ENCODE results near the gene ACE.

The ACE gene

DNA sequence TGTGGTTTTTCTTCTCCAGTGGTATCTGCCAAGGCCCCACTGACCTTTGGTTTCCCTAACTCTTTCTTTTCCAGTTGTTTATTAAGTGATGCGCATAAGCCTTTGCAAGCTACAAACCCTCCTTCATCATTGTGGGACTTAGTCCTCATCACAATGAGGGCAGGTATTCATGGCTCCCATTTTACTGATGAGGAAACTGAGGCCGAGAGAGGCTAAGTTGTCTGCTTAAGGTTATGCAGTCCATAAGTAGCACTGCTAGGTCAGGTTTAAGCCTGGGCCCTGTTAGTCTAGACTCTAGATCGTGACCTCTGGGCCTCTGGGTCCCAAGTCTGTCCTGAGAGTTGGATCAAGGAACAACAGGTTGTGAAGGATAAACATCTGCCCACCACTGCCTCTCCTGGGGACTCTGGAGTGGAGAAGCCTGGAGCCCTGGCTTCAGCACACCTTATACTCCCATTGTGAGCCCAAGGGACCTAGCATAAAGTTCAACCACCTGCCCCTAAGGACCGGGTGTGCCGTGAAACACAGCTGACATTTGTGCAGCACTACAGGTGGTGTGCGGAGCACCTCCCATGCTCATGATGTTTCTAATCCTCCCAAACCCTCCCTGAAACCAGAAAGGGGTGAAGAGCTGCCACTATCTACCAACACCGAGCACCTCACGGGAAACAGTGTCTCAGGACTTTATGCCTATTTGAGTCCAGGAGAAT, 41.1 kb downstream of the ACE start:
- no peak for DNase-seq

DNA sequence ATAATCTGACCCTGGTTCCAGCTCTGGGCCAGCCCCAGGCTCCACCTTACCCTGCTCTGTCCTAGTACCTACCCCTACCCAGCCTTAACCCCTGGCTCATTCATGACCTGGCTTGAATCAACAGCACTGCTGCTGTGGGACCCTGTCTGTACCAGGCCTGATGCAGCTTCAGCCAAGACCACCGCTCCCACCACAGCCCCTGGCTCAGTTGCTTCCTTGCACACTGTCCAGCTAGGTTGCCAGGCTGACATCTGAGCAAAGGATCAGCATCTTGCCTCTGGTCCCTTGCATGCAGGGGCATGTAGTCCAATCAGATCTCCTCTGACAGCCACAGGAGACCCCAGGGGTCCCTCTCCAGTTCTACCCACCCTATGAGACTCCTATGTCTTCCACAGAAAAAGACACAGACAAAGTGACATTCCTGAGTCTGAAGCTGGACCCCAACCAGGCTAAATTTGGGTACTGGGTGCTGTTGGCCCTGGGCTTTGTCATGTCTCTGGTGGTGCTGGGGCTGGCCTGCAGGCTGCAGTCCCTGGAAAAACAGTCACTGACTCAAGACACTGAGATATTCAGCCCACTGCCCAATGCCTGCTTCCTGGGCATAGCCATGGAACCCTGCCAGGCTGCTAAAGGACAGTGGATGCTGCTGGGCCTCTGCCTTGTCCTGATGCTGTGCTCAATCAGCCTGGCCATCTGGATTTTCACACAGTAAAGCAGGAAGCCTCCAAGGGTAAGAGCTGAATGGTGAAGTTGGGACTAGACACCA, 42.4 kb downstream of the ACE start:
- DNase-seq, result no peak

DNA sequence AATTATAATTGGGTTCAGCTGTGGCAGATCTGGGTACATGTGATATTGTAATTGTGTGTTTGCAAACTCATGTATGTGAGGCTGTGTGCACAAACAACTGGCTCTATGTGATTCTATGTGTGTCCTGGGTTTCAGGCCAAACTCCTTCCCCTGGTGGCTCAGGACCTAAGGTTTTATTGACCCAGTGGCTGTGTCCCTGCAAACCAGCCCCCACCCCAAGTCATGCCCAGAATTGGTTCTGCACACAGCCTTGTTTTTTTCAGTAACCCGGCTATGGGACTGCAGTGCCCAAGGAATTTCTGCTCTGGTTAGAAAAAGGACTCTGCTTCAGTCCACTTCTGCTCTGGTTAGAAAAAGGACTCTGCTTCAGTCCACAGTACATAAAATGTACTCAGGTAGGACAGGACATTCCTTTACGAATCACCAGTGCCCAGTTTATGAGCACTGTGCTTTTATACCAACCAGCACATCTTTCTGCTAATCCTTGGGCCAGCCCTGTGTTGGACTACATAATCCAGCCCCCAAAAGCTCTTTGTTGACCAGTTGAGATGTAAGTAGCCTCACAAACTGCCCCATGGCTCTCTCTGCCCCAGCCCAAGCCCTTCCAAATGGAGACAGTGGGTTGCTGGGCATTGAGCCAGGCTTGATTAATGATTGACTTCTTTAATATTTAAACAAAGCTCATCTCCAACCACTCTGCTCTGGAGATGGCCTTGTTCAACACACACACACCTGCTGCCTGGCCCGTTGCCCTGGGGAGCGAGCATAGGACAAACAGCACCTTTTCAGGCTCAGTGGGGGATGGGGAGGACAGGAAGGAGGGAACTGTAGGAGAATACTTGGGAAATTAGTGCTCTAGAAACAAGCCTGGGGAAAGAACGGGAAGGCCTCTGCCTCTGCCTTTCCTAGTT, 43.4 kb downstream of the ACE start:
- DNase-seq, result no peak

DNA sequence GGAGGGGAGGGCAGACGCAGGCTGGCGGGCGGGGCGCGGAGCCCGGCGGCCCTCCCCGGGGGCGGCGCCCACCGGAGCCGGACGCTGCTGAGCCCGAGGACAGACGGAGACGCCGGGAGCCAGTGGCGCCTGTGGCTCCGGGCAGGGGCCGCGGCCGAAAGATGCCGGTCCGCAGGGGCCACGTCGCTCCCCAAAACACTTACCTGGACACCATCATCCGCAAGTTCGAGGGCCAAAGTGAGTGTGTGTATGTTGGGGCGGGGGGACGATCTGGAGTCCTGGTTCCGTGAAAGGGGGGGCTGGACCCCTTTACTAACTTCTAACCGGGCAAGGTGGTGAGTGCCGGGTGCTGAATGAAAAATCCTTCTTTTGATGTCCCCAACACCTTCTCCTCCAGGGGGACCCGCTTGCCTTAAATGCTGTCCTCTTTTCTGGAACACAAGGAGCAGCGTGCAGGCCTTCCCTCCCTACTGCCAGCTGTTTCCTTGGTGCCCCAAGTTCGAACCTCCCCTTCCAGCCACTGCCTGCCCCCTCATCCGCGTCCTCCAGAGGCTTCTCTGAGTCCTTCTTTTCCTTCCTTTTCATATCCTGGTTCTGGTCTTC, 46.5 kb downstream of the ACE start, which contains the start of gene KCNH6:
TSS of gene KCNH6 (plus strand) at position 106 of the 603 bp plus-strand sequence. CDS start at position 162, 56 bp downstream.
- no peak for DNase-seq

DNA sequence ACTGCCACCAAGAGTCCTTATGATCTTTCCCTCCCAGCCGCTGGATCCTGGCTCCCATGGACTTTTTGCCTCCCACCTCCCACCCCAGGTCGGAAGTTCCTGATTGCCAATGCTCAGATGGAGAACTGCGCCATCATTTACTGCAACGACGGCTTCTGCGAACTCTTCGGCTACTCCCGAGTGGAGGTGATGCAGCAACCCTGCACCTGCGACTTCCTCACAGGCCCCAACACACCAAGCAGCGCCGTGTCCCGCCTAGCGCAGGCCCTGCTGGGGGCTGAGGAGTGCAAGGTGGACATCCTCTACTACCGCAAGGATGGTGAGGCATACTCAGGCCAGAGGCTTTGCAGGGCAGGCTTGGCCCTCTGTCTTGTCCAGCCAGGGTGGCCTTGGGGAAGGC, 47.2 kb downstream of the ACE start:
- no peak for DNase-seq

DNA sequence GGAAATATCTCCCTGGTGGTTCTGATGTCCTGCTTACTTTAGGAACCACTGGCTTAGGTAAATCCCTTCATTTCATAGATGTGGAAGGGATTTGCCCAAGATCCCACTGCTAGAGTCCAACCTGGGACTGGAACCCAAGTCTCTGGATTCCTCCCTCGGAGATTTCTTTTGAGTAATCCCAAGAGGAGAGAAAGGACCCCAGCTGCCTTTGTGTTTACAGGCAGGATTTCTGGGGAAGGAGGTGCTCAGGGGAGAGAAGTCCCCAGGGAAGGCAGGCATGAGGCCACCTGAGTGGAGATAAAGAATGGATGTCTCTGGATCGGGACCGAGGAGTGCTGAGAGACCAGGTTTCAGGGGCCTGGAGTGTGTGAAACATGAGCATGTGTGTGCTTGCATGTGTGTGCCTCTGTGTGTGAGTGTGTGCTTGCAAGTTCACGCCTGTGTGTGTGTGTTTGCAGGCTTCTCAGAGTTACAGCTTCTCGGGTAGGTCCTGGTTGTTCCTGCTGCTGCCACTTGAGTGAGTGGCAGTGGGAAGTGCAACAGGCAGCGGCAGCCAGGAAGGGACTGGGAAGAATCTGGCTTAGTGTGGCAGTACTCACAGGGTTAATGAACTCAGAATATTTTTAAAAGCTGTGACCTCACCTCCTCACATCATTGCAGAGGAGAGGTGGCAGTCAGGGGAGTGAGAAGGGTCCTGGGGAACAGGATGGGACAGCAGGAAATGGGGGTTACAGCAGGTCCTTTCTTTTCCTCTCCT, 48.5 kb downstream of the ACE start:
- no peak for DNase-seq

DNA sequence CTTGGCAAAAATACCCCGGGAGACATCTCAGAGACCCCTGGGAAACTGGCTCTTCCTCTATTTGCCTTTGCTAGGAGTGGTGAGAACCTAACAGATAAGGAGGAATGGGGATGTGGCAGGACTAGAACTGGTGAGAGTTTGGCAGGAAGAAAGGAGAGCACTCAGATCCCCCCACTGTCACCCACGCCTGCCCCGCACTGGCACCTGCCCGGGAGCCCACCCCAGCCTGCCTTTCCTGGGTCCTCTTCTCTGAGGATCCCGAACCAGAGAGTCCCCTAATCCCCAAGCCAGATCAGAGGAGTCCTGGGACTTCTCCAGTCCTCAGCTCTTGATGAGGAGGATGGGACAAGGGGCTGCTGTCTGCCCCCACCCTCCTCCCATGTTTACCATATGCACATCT, 50.0 kb downstream of the ACE start:
- no peak for DNase-seq

DNA sequence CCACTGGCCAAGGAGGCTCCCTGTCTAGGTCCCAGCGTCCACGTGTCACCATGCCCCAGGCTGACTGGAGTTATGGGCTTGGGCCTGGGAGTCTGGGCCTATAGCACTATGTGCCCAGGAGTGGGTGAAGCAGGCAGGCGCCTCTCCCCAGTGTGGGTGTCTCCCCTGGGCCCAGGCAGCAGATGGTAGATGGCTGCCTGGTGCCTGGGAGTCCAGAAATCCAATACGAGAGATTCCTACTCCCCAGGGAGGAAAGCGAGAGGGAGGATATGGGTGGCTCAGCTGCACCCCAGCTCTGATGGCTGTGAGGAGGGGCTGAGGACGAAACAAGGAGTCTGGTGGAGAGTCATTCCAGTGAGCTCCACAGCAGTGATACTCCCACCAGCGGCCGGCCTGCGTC, 51.3 kb downstream of the ACE start:
- no peak for DNase-seq

DNA sequence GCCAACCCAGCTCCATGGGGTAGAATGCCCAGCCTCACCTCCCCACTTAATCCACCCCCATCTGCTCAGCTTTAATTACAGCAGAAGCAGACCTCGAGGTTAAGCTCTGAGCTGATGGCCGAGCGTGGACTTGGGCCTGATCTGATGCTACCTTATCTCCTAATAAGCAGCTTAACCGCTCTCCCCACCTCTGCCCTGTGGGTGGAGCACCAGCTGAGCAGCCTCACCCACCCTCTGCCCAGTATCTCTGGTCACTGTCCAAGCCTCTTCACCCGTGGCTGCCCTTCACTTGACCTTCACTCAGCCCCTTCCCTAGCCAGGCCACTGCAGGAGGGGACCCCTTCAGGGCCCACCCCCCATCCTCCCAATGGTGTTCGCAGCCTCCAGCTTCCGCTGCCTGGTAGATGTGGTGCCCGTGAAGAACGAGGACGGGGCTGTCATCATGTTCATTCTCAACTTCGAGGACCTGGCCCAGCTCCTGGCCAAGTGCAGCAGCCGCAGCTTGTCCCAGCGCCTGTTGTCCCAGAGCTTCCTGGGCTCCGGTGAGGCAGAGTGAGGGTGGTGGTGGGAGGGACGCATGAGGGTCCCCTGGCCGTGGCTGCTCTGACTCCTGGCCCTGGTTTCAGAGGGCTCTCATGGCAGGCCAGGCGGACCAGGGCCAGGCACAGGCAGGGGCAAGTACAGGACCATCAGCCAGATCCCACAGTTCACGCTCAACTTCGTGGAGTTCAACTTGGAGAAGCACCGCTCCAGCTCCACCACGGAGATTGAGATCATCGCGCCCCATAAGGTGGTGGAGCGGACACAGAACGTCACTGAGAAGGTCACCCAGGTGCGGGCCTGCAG, 53.1 kb downstream of the ACE start:
- DNase-seq, result no peak

DNA sequence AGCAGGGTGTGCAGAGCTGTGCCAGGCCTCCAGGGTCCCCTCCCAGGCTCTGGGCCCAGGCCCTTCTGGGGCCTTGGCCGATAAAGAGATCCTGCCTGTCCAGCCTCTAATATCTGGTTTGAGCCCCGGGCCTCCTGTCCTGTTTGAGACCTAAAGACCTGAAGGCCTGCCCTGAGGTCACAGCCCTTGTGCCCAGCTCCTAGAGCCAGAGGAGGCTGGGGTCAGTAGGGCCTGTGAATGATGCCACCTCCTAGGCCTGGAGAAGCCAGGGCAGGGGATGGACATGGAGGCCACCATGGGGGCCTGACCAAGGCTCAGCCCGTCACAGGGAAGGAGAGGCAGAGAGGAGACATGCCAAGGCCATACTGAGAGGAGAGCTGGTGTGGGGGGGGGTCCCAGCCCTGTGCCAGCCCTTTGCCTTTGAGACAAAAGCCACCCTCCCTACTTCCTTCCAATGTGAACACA, 53.7 kb downstream of the ACE start:
- no peak for DNase-seq

DNA sequence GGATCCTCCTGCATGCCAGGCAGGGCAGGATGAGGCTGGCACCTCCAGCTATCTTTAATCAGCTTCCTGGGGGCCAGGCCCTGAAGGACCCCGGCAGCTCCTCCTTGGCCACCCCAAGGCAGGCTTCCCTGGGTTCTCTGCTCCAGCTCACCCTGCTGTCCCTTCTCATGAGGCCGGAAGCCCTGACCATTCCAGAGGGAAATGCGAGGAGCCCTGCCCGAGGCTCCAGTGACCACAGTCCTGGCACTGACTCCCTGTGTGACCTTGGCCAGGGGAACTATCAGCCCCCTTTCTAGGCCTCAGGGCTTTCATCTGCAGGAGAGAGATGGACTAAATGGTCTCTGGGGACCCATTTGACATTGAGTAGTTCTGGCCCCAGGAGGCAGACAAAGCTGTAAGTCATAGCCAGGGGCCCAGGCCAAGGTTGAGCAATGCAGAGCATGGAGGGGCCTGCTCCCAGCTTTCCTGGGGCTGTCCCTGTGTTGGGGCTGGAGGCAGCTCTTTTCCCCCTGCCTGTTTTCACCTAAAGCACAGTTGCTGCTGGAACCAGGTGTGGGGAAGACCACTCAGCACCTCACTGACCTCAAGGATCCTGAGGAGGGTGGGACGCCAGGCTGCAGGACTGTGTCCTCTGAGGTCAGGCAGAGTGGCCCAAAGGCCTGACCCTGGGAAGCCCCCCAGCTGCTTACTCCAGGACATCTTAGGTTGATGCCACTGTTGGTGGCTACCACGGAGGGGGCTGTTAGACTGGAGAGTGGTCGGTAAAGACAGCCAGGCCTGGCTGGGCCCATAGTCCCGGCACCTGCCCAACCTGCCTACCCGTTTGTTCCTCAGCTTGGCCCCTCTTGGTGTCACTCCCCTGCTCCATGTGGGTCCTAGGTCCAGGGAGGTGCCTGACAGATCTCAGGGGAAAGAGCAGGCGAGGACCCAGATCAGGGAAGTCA, 54.4 kb downstream of the ACE start:
- DNase-seq, result no peak

DNA sequence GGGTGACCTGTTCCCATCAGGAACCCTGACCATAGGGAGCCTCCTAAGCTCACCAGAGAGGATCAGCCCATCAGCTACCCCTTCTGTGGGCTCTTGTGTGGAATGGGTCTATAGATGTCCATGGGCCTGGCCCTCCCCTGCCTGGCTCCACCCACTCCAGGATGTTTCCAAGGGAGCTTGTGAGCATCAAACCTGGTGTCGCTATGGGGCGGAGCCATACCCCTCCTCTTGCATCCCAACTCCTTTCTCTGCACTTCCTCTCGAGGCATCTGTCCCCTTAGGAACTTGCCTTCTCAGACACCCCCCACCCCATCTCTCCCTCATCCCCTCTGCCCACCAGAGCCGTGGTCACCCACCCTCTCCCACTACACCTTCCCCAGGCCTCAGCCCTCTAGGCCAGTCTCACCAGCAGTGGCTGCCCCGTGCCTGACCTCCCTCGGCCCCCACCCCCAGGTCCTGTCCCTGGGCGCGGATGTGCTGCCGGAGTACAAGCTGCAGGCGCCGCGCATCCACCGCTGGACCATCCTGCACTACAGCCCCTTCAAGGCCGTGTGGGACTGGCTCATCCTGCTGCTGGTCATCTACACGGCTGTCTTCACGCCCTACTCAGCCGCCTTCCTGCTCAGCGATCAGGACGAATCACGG, 56.7 kb downstream of the ACE start:
- DNase-seq, result no peak

DNA sequence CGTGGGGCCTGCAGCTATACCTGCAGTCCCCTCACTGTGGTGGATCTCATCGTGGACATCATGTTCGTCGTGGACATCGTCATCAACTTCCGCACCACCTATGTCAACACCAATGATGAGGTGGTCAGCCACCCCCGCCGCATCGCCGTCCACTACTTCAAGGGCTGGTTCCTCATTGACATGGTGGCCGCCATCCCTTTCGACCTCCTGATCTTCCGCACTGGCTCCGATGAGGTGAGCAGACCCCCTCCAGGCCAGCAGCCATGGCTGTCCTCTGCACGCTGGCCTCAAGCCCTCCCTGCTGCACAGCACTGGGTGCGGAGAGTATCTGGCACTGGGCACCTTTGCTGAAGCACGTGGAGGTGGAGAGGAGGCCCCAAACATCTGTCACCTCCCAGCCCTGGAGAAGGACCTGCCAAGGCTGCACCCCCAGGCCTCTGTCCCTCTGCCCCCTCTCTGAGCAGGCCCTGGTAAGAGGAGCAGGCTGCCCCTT, 57.3 kb downstream of the ACE start:
- DNase-seq, result no peak

DNA sequence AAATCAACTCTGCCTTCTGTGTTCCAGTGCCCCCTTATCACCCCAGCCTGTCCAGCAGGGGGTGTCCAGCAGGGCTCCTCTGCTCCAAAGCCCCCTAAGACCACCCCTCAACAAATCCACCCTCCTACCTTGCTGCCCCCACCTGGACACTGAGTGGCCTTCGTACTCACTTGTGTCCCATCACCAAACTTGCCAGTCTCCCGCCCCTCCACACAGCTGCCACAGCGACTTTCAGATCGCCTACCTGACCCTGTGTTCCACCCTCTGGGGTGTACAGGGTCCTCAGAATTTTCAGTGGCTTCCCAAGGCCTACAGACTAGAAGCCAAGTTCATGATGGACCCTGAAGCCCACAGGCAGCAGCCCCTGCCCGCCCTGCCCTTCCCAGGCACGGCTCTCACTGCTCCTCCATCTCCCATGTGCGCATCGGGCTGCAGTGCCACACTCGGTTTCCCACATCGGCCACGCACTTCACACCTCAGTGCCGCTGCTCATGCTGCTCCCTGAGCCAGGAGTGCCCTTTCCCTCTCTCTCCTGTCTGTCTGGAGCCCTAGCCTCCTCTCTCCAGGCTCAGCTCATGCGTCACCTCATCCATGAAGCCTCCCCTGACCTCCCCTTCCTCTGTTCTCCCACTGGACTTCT, 58.1 kb downstream of the ACE start:
- DNase-seq, result no peak

DNA sequence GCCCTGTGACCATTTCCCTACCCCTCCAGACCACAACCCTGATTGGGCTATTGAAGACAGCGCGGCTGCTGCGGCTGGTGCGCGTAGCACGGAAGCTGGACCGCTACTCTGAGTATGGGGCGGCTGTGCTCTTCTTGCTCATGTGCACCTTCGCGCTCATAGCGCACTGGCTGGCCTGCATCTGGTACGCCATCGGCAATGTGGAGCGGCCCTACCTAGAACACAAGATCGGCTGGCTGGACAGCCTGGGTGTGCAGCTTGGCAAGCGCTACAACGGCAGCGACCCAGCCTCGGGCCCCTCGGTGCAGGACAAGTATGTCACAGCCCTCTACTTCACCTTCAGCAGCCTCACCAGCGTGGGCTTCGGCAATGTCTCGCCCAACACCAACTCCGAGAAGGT, 58.8 kb downstream of the ACE start:
- DNase-seq, result no peak

DNA sequence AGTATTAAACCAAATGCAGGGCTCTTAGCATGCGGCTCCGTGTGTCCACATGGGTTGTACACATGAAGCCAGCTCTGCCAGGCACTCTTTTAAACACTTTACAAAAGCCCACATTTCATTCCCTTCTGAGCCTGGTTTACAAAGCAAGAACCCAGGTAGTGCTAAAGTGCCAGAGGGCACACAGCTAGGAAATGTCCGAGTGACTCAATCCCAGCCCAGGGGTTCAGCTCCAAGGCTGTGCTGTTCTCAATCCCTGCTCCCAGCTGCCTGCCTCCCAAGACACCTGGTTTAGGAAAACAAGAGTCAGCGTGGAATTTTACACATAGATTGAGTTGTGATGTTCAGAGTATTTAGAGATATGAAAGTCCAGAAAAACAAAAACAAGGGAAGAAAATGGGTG, 60.1 kb downstream of the ACE start:
- no peak for DNase-seq

DNA sequence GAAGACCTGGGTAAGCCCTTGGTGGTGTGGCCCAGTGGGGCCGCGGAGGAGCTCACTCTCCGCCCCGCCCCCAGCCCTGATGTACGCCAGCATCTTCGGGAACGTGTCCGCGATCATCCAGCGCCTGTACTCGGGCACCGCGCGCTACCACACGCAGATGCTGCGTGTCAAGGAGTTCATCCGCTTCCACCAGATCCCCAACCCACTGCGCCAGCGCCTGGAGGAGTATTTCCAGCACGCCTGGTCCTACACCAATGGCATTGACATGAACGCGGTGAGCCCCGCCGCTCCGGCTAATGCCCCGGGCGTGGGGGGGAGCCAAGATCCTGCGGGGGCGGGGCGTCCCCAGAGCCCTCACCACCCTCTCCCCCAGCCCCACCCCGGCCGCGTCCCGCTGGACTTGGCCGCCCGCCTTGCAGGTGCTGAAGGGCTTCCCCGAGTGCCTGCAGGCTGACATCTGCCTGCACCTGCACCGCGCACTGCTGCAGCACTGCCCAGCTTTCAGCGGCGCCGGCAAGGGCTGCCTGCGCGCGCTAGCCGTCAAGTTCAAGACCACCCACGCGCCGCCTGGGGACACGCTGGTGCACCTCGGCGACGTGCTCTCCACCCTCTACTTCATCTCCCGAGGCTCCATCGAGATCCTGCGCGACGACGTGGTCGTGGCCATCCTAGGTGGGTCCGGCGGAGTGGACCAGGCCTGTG, 61.3 kb downstream of the ACE start:
- no peak for DNase-seq
